Choroid plexus epithelial cell (primary cell): Measurements from ENCODE around the gene SSC5D.
"Not testable (repeated sequence)": the region's sequence is repeated elsewhere in the genome, so short reads cannot be mapped to it uniquely, and the experiment has no call there.

Experiments used
- DNase-seq: peaks from one replicate; pipeline ENCODE4 v3.0.0-alpha.2; 2010; ENCODE audit warnings: low read depth
- H3K4me3 ChIP-seq: 2 replicates; pipeline ENCODE4 v1.5.1; 2011; ENCODE audit warnings: low read depth, mild to moderate bottlenecking, control low read depth, low read length, moderate library complexity
- CTCF ChIP-seq: conservative IDR thresholded peaks from 2 replicates; pipeline ENCODE4 v1.5.1; 2011; ENCODE audit warnings: low read depth, mild to moderate bottlenecking, control low read depth, inconsistent platforms, low read length, moderate library complexity

SSC5D gene

GRCh38 chr19:55495646-55496349 is 7.6 kb downstream of the SSC5D start:
- DNase-seq = no peak
- H3K4me3 ChIP-seq = no peak overlapping the region
- no peak for TF ChIP-seq CTCF

- H3K4me3 ChIP-seq, DNase-seq: not testable (repeated sequence)
These were observed 8.6 kb downstream of the SSC5D start for GRCh38 chr19:55496820-55497219.

GRCh38 chr19:55497763-55498162 is 9.5 kb downstream of the SSC5D start:
- H3K4me3 ChIP-seq = no peak overlapping the region
- no peak for TF ChIP-seq CTCF
- DNase-seq = no peak

GRCh38 chr19:55498246-55498840 is 10.1 kb downstream of the SSC5D start:
- DNase-seq = no peak
- H3K4me3 ChIP-seq = no peak overlapping the region
- no peak for TF ChIP-seq CTCF

GRCh38 chr19:55500368-55500952 is 12.2 kb downstream of the SSC5D start:
- H3K4me3 ChIP-seq = no peak overlapping the region
- TF ChIP-seq CTCF = no peak
- no peak for DNase-seq

GRCh38 chr19:55502197-55502952 is 14.1 kb downstream of the SSC5D start:
- DNase-seq = no peak
- H3K4me3 ChIP-seq = no peak overlapping the region
- TF ChIP-seq CTCF = no peak

GRCh38 chr19:55503157-55503501 is 14.9 kb downstream of the SSC5D start:
- H3K4me3 ChIP-seq = no peak overlapping the region
- no peak for DNase-seq
- no peak for TF ChIP-seq CTCF
